Uterus (tissue), 2 donors: ENCODE results near the gene EML6.

Experiments used
- POLR2A ChIP-seq, 2 donors: fragments of 450-650 bp; IDR thresholded peaks; one replicate each; pipeline ENCODE4 v1.6.1; 2016; ENCODE audit warnings: antibody characterized with exemption in 2 of 2, mild to moderate bottlenecking in 1 of 2, moderate library complexity in 1 of 2
- TF ChIP-seq, protein P1 (sequence below), 4 experiments: fragments of 200-600 bp in 2 of 4; fragments of 450-650 bp in 2 of 4; sonication (generic) in 2 of 4; IDR thresholded peaks; one replicate each; pipeline ENCODE4 v1.5.1; 2016 to 2019; ENCODE audit warnings: antibody characterized with exemption in 4 of 4, mild to moderate bottlenecking in 2 of 4, moderate library complexity in 1 of 4

DNA sequence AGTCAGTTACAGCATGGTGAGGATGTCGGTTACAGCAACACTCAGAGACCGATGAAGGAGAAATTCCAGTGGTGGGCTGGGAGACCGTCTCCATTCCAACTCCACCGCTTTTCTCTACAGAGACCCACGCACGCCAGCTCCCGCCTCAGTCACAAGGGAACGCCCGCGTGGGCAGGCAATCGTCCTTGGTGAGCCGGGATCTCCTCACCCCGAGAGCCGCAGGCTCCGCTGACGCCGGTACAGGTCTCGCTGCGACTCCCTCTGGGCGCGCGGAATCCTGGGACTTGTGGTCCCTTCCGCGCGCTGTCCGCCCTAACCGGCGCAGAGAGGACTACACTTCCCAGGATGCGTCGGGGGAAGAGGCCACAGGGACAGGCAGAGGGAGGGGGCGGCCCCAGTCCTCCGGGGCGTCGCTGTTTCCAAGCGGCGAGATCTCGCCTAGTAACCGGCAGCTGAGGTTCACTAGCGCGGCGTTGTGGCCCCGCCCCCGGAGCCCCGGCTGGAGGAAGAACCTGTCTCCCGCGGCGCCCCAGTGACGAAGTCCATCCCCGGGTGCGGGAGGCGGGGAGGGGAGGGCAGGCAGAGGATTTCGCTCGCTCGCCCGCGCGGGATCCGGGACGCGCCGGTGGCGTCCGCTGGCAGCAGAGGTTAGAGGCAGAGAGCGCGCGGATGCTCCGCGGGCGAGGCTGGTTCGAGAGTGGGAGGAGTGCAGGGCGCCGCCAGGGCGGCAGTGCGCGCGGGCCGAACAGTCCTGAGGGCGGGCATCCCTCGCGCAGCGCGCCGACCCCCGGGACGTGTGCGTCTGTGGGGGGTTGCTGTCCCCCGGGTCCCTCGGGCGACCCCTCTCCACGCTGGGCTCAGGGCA is at the start of gene EML6:
- TF ChIP-seq, protein P1, sequence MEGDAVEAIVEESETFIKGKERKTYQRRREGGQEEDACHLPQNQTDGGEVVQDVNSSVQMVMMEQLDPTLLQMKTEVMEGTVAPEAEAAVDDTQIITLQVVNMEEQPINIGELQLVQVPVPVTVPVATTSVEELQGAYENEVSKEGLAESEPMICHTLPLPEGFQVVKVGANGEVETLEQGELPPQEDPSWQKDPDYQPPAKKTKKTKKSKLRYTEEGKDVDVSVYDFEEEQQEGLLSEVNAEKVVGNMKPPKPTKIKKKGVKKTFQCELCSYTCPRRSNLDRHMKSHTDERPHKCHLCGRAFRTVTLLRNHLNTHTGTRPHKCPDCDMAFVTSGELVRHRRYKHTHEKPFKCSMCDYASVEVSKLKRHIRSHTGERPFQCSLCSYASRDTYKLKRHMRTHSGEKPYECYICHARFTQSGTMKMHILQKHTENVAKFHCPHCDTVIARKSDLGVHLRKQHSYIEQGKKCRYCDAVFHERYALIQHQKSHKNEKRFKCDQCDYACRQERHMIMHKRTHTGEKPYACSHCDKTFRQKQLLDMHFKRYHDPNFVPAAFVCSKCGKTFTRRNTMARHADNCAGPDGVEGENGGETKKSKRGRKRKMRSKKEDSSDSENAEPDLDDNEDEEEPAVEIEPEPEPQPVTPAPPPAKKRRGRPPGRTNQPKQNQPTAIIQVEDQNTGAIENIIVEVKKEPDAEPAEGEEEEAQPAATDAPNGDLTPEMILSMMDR (IDR thresholded peaks at IDR 0.05): peak in 3 of 4 experiments; percentile 27 to 38 (median 28)
- peak; percentile 4 to 62 for TF ChIP-seq POLR2A (IDR thresholded peaks at IDR 0.05)
